ENCODE results near the gene SFR1. TPM values are rescaled to one million over a fixed set of nuclear protein-coding genes. Genes with fewer than 3 reads are reported as not detected.

The SFR1 gene
- polyA plus RNA-seq, 3 donors, result 6.4 to 18.1 (median 16.9) TPM

GRCh38 chr10:104077247-104077646 lies 44.7 kb upstream of the SFR1 start:
- no peak for TF ChIP-seq CTCF (IDR thresholded peaks at IDR 0.05)
- Mint-ChIP-seq H3K4me3 (no peak overlapping the region), H3K27me3 (ENCODE audit: low read depth in 3 of 3) (peaks cover 0 to 4% (median 2%) of the 10 kb centered on the region in 3 donors), H3K9me3 (no peaks in the 10 kb centered on the region), H3K27ac (no peak overlapping the region), H3K4me1 (no peaks in the 10 kb centered on the region), H3K36me3 (no peaks in the 10 kb centered on the region)
- 93% methylated on average over 3 of the region's 3 CpGs for WGBS (ENCODE audit: insufficient coverage)
- H3K4me3 ChIP-seq (replicated peaks in 1 of 3; ENCODE audit: low read depth in 2 of 3, low read length in 3 of 3), result no peak overlapping the region
- no peaks in the 10 kb centered on the region for H3K36me3 ChIP-seq (replicated peaks in 1 of 2; ENCODE audit: control insufficient read depth in 1 of 2, insufficient read depth in 2 of 2, low read length in 2 of 2)
- H3K4me2 ChIP-seq (replicated peaks; ENCODE audit: extremely low read depth, low read length, poor library complexity, severe bottlenecking), result no peak overlapping the region
- no peak overlapping the region for H2AFZ ChIP-seq (ENCODE audit: insufficient read depth, low read depth, low read length, poor library complexity, severe bottlenecking)
- H3K4me1 ChIP-seq (ENCODE audit: control insufficient read depth in 1 of 2, insufficient read depth in 2 of 2, low read length in 2 of 2), result no peaks in the 10 kb centered on the region
- H3K27ac ChIP-seq (ENCODE audit: low read depth in 1 of 2, low read length in 2 of 2), result no peak overlapping the region
- H4K20me1 ChIP-seq (ENCODE audit: insufficient read depth, low read length), result no peaks in the 10 kb centered on the region
- intact Hi-C loops (cut with micrococcal nuclease), result loop anchor here in 1 of 2 donors (10.0 kb wide), 1 partner anchor 58 kb away; no protein-coding TSS in a partner anchor
- no peaks in the 10 kb centered on the region for H3K79me2 ChIP-seq (ENCODE audit: insufficient read depth, low read length)
- no peak overlapping the region for H3K9ac ChIP-seq (ENCODE audit: insufficient read depth, low read length, poor library complexity, severe bottlenecking)
- DNase-seq, result no peak
- H3K9me3 ChIP-seq (replicated peaks in 1 of 2; ENCODE audit: control insufficient read depth in 1 of 2, insufficient read depth in 1 of 2, low read length in 2 of 2), result no peaks in the 10 kb centered on the region
- no peaks in the 10 kb centered on the region for H3K27me3 ChIP-seq (ENCODE audit: control insufficient read depth in 2 of 2, insufficient read depth in 2 of 2, low read length in 2 of 2)

GRCh38 chr10:104077663-104078151 lies 44.3 kb upstream of the SFR1 start:
- 95% methylated on average over 3 of the region's 5 CpGs for WGBS (ENCODE audit: insufficient coverage)
- Histone ChIP-seq H3K9ac (ENCODE audit: insufficient read depth, low read length, poor library complexity, severe bottlenecking) (no peak overlapping the region), H3K4me1 (ENCODE audit: control insufficient read depth in 1 of 2, insufficient read depth in 2 of 2, low read length in 2 of 2) (no peaks in the 10 kb centered on the region), H3K79me2 (ENCODE audit: insufficient read depth, low read length) (no peaks in the 10 kb centered on the region), H3K36me3 (replicated peaks in 1 of 2; ENCODE audit: control insufficient read depth in 1 of 2, insufficient read depth in 2 of 2, low read length in 2 of 2) (no peaks in the 10 kb centered on the region), H3K27ac (ENCODE audit: low read depth in 1 of 2, low read length in 2 of 2) (no peak overlapping the region), H3K4me2 (replicated peaks; ENCODE audit: extremely low read depth, low read length, poor library complexity, severe bottlenecking) (no peak overlapping the region), H3K4me3 (replicated peaks in 1 of 3; ENCODE audit: low read depth in 2 of 3, low read length in 3 of 3) (no peak overlapping the region), H3K27me3 (ENCODE audit: control insufficient read depth in 2 of 2, insufficient read depth in 2 of 2, low read length in 2 of 2) (no peaks in the 10 kb centered on the region), H3K9me3 (replicated peaks in 1 of 2; ENCODE audit: control insufficient read depth in 1 of 2, insufficient read depth in 1 of 2, low read length in 2 of 2) (no peaks in the 10 kb centered on the region), H4K20me1 (ENCODE audit: insufficient read depth, low read length) (no peaks in the 10 kb centered on the region), H2AFZ (ENCODE audit: insufficient read depth, low read depth, low read length, poor library complexity, severe bottlenecking) (no peak overlapping the region)
- no peaks in the 10 kb centered on the region for H3K4me1 Mint-ChIP-seq
- TF ChIP-seq CTCF (IDR thresholded peaks at IDR 0.05), result no peak
- H3K36me3 Mint-ChIP-seq, result no peaks in the 10 kb centered on the region
- intact Hi-C loops (cut with micrococcal nuclease), result loop anchor here in 1 of 2 donors (10.0 kb wide), 1 partner anchor 57 kb away; no protein-coding TSS in a partner anchor
- no peaks in the 10 kb centered on the region for H3K9me3 Mint-ChIP-seq
- no peak overlapping the region for H3K27ac Mint-ChIP-seq
- no peak for DNase-seq
- no peak overlapping the region for H3K4me3 Mint-ChIP-seq
- peaks cover 0 to 4% (median 2%) of the 10 kb centered on the region in 3 donors for H3K27me3 Mint-ChIP-seq (ENCODE audit: low read depth in 3 of 3)
